Sigmoid colon (tissue), 7 donors: ENCODE measurements around the gene ZNF391. TPM values are rescaled to one million over a fixed set of nuclear protein-coding genes. Genes with fewer than 3 reads are reported as not detected.

Source experiments
- DNase-seq: peaks from one replicate; pipeline ENCODE4 v3.0.0-alpha.2; 2019
- H3K27ac ChIP-seq, 4 donors: fragments of 200-600 bp; sonication (generic); one replicate each; pipeline ENCODE4 v1.5.1; 2016 to 2019; ENCODE audit warnings: mild to moderate bottlenecking in 1 of 4
- H3K27me3 ChIP-seq, 3 donors: fragments of 200-600 bp; sonication (generic); one replicate each; pipeline ENCODE4 v1.5.1; 2019; ENCODE audit warnings: mild to moderate bottlenecking in 1 of 3
- H3K36me3 ChIP-seq, 4 donors: fragments of 200-600 bp; sonication (generic); one replicate each; pipeline ENCODE4 v1.5.1; 2016 to 2019
- H3K4me1 ChIP-seq, 4 donors: fragments of 200-600 bp; sonication (generic); one replicate each; pipeline ENCODE4 v1.5.1; 2017 to 2019
- H3K4me3 ChIP-seq, 4 donors: fragments of 200-600 bp; sonication (generic); one replicate each; pipeline ENCODE4 v1.5.1; 2017 to 2019; ENCODE audit warnings: mild to moderate bottlenecking in 2 of 4, moderate library complexity in 1 of 4
- H3K9me3 ChIP-seq, 4 donors: fragments of 200-600 bp in 3 of 4; sonication (generic) in 3 of 4; one replicate each; pipeline versions ENCODE4 v1.5.1 to v1.6.1; 2013 to 2019
- CTCF ChIP-seq, 4 experiments: fragments of 450-650 bp in 3 of 4; fragments of 200-600 bp in 1 of 4; IDR thresholded peaks; one replicate each; pipeline ENCODE4 v1.5.1; 2016 to 2019; ENCODE audit warnings: antibody characterized with exemption in 4 of 4, mild to moderate bottlenecking in 3 of 4, moderate library complexity in 2 of 4
- EP300 ChIP-seq, 4 donors: sonication (generic); formaldehyde crosslinking; IDR thresholded peaks; one replicate each; pipeline ENCODE4 v1.6.1; 2017; ENCODE audit warnings: antibody characterized with exemption in 4 of 4
- POLR2A ChIP-seq, 2 donors: fragments of 450-650 bp; IDR thresholded peaks; one replicate each; pipeline ENCODE4 v1.6.1; 2016; ENCODE audit warnings: antibody characterized with exemption in 2 of 2, mild to moderate bottlenecking in 2 of 2, moderate library complexity in 2 of 2
- POLR2AphosphoS5 ChIP-seq, 4 donors: sonication (generic); formaldehyde crosslinking; IDR thresholded peaks; one replicate each; pipeline ENCODE4 v1.6.1; 2017; ENCODE audit warnings: antibody characterized with exemption in 4 of 4
- WGBS, 2 donors: extraction: QIAGEN DNeasy Blood & Tissue Kit; methylation state at CpG; one replicate each; pipeline ENCODE4 v1.1.7; 2013; 5-methylcytosine and 5-hydroxymethylcytosine counted together
- intact Hi-C: fragments of 100-400 bp; cut with DNase I; formaldehyde crosslinking; loops from one replicate; pipeline ENCODE4 v1.15.1; 2023
- polyA plus RNA-seq, 3 donors: library from polyadenylated mRNA; stranded (reverse); fragments of 200-250 nt; gene quantifications; one replicate each; pipeline ENCODE4 v1.2.3, GENCODE V29; 2013
- total RNA-seq, 4 donors: library from RNA; depleted of rRNA; stranded (reverse); fragments of >200 nt; gene quantifications; one replicate each; pipeline ENCODE4 v1.1.0, GENCODE V29; 2016
- donor health status: healthy with polysubstance abuse.
- donor health status: Bipolar disorder and iron deficiency.
- donor health status: healthy.

Gene ZNF391
- total RNA-seq (10 to 100 TPM in 1 of 4 donors, 1 to 10 TPM in 3; 3.5 to 14.1 (median 5.4) TPM), polyA plus RNA-seq (1 to 10 TPM in 1 of 3 donors, under 1 TPM in 2; under 0.01 to 1.1 (median 0.46) TPM)

- Histone ChIP-seq H3K9me3 (peaks cover 0 to under 1% (median 0%) of the 10 kb centered on the region in 4 donors), H3K27ac (peak within 1 kb of the TSS; percentile 76 to 81 (median 78)), H3K36me3 (no peaks in the 10 kb centered on the region), H3K4me1 (peaks cover 0 to 15% (median 8%) of the 10 kb centered on the region in 4 donors), H3K4me3 (peak within 1 kb of the TSS; percentile 58 to 71 (median 68)), H3K27me3 (no peaks in the 10 kb centered on the region)
- intact Hi-C loops = loop anchor here (2.0 to 5.0 kb wide), 2 partner anchors 84 to 211 kb away; partner anchors contain the start of gene ZNF184
- WGBS, 2 donors = 1% methylated on average over 49 of the region's 49 CpGs
- peak; percentile 85 for DNase-seq
- no peak for TF ChIP-seq CTCF (IDR thresholded peaks at IDR 0.05)
- peak; percentile 45 to 71 (median 54) for TF ChIP-seq POLR2AphosphoS5 (IDR thresholded peaks at IDR 0.05)
- TF ChIP-seq EP300 (IDR thresholded peaks at IDR 0.05) = no peak
- no peak for TF ChIP-seq POLR2A (IDR thresholded peaks at IDR 0.05)
Measured at GRCh38 chr6:27388293-27389197, at the start of gene ZNF391. Gene ZNF391, plus strand, starts transcription at chr6:27388759. Its CDS starts 11,612 bp downstream, at chr6:27400371.

DNA sequence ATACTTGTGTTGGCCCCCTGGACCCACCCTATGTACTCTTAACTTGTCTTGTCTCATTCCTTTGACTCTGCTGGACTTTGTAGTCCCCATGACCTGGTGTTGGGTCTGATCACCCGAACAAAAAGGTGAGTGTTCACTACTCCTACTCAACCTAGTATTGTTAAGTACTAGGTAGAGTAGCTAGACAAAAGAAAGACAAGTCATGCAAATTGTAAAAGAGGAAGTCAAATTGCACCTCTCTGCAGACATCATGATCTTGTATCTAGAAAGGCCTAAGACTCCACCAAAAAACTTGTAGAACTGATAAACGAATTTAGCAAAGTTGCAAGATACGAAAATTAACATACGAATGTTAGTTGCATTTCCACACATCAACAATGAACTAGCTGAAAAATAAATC is 35.7 kb upstream of the ZNF391 start:
- no peaks in the 10 kb centered on the region for H3K36me3 ChIP-seq
- DNase-seq = no peak
- intact Hi-C loops = no loop called here
- H3K4me1 ChIP-seq = no peaks in the 10 kb centered on the region
- no peaks in the 10 kb centered on the region for H3K27me3 ChIP-seq
- WGBS, 2 donors = 92% methylated on average over 4 of the region's 4 CpGs
- no peak overlapping the region for H3K27ac ChIP-seq
- no peak for TF ChIP-seq EP300 (IDR thresholded peaks at IDR 0.05)
- TF ChIP-seq POLR2AphosphoS5 (IDR thresholded peaks at IDR 0.05) = no peak
- TF ChIP-seq POLR2A (IDR thresholded peaks at IDR 0.05) = no peak
- TF ChIP-seq CTCF (IDR thresholded peaks at IDR 0.05) = no peak
- H3K4me3 ChIP-seq = no peak overlapping the region
- peaks cover 0 to 8% (median 1%) of the 10 kb centered on the region in 4 donors for H3K9me3 ChIP-seq

GRCh38 chr6:27358786-27359185 is 29.8 kb upstream of the ZNF391 start:
- H3K27me3 ChIP-seq = no peaks in the 10 kb centered on the region
- intact Hi-C loops = no loop called here
- H3K9me3 ChIP-seq = peaks cover 0 to 28% (median 14%) of the 10 kb centered on the region in 4 donors
- WGBS, 2 donors = 98 to 99% methylated on average over 2 of the region's 2 CpGs
- no peaks in the 10 kb centered on the region for H3K4me1 ChIP-seq
- TF ChIP-seq POLR2A (IDR thresholded peaks at IDR 0.05) (no peak), POLR2AphosphoS5 (IDR thresholded peaks at IDR 0.05) (no peak)
- DNase-seq = no peak
- H3K36me3 ChIP-seq = peaks cover 0 to 51% (median 19%) of the 10 kb centered on the region in 4 donors
- no peak overlapping the region for H3K27ac ChIP-seq
- H3K4me3 ChIP-seq = no peak overlapping the region

- H3K36me3 ChIP-seq = peaks cover 0 to 51% (median 19%) of the 10 kb centered on the region in 4 donors
Measured at GRCh38 chr6:27359231-27359630, 29.3 kb upstream of the ZNF391 start.

More at GRCh38 chr6:27359231-27359630, 29.3 kb upstream of the ZNF391 start:
- TF ChIP-seq POLR2AphosphoS5 (IDR thresholded peaks at IDR 0.05) = no peak
- no peak for TF ChIP-seq POLR2A (IDR thresholded peaks at IDR 0.05)
- TF ChIP-seq CTCF (IDR thresholded peaks at IDR 0.05) = no peak
- TF ChIP-seq EP300 (IDR thresholded peaks at IDR 0.05) = no peak
- intact Hi-C loops = no loop called here
- H3K4me3 ChIP-seq = no peak overlapping the region
- H3K27me3 ChIP-seq = no peaks in the 10 kb centered on the region
- H3K4me1 ChIP-seq = no peaks in the 10 kb centered on the region
- H3K27ac ChIP-seq = no peak overlapping the region
- H3K9me3 ChIP-seq = peaks cover 0 to 28% (median 14%) of the 10 kb centered on the region in 4 donors
- DNase-seq = no peak
- 90 to 91% methylated on average over 1 of the region's 1 CpG for WGBS, 2 donors
